ENCODE results near the gene COL27A1.

COL27A1 gene

GRCh38 chr9:114227288-114228015 is 72.1 kb downstream of the COL27A1 start:
- no peak for DNase-seq (ENCODE audit: low spot score)
- in situ Hi-C loops (cut with MboI; ENCODE audit: low sequenced_read_pairs, unreplicated experiment): no loop called here
- no peak for TF ChIP-seq CTCF (IDR thresholded peaks at IDR 0.05; ENCODE audit: borderline replicate concordance, control extremely low read depth, extremely low read depth, insufficient read depth, missing control alignments)

DNA sequence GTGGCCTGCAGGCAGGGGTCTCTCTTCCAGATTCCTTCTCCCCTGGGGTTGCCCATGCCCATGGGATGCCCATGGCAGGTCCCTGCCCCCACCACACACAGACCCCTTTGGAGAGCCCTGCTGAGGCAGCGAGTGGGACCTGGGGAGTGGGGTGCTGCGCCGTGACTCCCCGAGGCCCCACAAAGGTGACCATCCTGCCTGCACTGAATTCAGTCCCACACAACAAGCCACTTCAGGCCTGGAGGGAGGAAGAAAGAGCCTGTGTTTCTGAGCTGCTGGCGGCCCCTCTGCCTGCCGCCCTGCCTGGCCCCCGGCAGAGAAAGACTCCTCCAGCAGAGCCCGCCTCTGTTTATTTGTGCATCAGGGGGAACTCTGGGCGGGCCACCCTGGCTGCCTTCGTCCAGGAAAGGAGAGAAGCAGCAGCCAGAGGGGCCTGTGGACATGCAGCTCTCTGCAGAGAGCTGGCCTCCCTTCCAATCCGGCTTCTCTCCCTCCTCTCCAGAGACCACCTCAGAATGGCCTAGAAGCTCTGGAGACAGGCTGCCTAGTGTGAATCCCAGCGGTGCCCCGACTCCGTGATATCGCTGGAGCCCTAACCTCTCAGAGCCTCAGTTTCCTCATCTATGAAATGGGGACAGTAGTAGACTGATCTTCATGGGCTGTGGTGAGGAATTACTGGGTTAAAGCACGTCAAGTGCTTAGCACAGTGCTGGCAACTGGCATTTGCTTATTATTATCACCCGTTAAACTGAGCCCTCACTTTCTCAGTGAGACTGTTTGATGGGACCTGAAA is 72.9 kb downstream of the COL27A1 start:
- in situ Hi-C loops (cut with MboI; ENCODE audit: low sequenced_read_pairs, unreplicated experiment): no loop called here
- TF ChIP-seq CTCF (IDR thresholded peaks at IDR 0.05; ENCODE audit: borderline replicate concordance, control extremely low read depth, extremely low read depth, insufficient read depth, missing control alignments): no peak
- DNase-seq (ENCODE audit: low spot score): no peak

GRCh38 chr9:114229295-114229694 is 74.0 kb downstream of the COL27A1 start:
- no peak for TF ChIP-seq CTCF (IDR thresholded peaks at IDR 0.05; ENCODE audit: borderline replicate concordance, control extremely low read depth, extremely low read depth, insufficient read depth, missing control alignments)
- DNase-seq (ENCODE audit: low spot score): no peak
- in situ Hi-C loops (cut with MboI; ENCODE audit: low sequenced_read_pairs, unreplicated experiment): no loop called here

DNA sequence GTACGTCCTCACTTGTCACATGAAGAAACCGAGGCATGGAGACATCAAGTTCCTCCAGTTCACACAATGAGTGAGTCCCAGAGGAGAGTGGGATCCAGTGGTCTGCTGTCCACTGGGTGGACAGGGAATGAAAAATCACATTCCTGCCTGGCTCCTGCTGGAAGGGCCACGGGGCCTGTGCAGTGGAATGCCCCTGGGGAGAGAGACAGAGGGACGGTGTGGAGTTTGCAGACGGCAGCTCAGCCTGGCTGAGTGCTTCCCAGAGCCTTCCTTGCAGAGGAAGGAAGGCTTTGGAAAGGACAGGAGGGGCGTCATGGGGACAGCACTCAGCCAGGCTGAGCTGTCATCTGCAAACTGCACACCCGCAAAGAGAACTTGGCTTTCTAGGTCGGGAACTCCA is 74.7 kb downstream of the COL27A1 start:
- TF ChIP-seq CTCF (IDR thresholded peaks at IDR 0.05; ENCODE audit: borderline replicate concordance, control extremely low read depth, extremely low read depth, insufficient read depth, missing control alignments): no peak
- DNase-seq (ENCODE audit: low spot score): no peak
- in situ Hi-C loops (cut with MboI; ENCODE audit: low sequenced_read_pairs, unreplicated experiment): no loop called here

DNA sequence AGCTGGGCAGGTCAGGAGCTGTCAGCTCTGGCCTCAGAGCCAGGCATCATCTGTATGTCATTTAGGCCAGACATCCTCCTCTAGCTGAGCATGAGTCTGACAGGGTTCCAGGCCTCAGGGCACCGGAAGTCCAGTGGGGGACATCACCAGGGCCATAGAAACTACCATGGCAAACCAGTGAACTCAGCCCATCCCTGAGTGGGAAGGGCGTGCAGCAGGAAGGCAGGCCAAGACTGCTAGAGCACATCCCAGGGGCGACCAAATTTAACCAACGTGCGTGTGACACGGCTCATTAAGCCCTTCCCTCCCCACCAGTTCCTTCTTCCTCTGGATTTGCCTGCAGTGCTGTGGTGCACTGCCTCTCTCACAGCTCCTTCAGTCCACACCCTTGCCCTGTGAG is 75.9 kb downstream of the COL27A1 start:
- no peak for TF ChIP-seq CTCF (IDR thresholded peaks at IDR 0.05; ENCODE audit: borderline replicate concordance, control extremely low read depth, extremely low read depth, insufficient read depth, missing control alignments)
- in situ Hi-C loops (cut with MboI; ENCODE audit: low sequenced_read_pairs, unreplicated experiment): no loop called here
- no peak for DNase-seq (ENCODE audit: low spot score)

GRCh38 chr9:114231719-114232449 is 76.5 kb downstream of the COL27A1 start:
- DNase-seq (ENCODE audit: low spot score): no peak
- TF ChIP-seq CTCF (IDR thresholded peaks at IDR 0.05; ENCODE audit: borderline replicate concordance, control extremely low read depth, extremely low read depth, insufficient read depth, missing control alignments): no peak
- in situ Hi-C loops (cut with MboI; ENCODE audit: low sequenced_read_pairs, unreplicated experiment): no loop called here
